ENCODE data around the gene PPP1R37.

DNA sequence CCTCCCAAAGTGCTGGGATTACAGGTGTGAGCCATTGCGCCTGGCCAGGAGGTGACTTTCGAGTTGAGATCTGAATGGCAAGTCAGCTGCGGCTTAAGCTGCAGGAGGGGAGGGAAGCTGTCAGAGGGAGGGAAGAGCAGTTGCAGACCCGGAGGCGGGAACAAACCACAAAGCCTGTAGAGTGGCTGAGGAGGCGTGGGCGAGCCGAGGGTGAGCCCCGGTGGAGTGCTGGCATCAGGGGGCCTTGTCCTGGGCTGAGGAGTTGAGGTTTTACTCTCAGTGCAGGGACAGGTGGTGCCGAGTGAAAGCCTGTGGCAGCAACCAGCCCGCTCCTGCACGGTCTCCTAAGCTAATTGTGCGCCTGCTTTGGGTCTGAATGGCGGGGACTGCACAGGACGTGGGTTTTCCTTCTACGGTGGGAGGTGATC is 24.2 kb downstream of the PPP1R37 start:
- TF ChIP-seq, protein P1, sequence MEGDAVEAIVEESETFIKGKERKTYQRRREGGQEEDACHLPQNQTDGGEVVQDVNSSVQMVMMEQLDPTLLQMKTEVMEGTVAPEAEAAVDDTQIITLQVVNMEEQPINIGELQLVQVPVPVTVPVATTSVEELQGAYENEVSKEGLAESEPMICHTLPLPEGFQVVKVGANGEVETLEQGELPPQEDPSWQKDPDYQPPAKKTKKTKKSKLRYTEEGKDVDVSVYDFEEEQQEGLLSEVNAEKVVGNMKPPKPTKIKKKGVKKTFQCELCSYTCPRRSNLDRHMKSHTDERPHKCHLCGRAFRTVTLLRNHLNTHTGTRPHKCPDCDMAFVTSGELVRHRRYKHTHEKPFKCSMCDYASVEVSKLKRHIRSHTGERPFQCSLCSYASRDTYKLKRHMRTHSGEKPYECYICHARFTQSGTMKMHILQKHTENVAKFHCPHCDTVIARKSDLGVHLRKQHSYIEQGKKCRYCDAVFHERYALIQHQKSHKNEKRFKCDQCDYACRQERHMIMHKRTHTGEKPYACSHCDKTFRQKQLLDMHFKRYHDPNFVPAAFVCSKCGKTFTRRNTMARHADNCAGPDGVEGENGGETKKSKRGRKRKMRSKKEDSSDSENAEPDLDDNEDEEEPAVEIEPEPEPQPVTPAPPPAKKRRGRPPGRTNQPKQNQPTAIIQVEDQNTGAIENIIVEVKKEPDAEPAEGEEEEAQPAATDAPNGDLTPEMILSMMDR (IDR thresholded peaks at IDR 0.05): no peak
- no peak for TF ChIP-seq POLR2AphosphoS5 (IDR thresholded peaks at IDR 0.05; ENCODE audit: low read depth, low read length)
- TF ChIP-seq, protein P2, sequence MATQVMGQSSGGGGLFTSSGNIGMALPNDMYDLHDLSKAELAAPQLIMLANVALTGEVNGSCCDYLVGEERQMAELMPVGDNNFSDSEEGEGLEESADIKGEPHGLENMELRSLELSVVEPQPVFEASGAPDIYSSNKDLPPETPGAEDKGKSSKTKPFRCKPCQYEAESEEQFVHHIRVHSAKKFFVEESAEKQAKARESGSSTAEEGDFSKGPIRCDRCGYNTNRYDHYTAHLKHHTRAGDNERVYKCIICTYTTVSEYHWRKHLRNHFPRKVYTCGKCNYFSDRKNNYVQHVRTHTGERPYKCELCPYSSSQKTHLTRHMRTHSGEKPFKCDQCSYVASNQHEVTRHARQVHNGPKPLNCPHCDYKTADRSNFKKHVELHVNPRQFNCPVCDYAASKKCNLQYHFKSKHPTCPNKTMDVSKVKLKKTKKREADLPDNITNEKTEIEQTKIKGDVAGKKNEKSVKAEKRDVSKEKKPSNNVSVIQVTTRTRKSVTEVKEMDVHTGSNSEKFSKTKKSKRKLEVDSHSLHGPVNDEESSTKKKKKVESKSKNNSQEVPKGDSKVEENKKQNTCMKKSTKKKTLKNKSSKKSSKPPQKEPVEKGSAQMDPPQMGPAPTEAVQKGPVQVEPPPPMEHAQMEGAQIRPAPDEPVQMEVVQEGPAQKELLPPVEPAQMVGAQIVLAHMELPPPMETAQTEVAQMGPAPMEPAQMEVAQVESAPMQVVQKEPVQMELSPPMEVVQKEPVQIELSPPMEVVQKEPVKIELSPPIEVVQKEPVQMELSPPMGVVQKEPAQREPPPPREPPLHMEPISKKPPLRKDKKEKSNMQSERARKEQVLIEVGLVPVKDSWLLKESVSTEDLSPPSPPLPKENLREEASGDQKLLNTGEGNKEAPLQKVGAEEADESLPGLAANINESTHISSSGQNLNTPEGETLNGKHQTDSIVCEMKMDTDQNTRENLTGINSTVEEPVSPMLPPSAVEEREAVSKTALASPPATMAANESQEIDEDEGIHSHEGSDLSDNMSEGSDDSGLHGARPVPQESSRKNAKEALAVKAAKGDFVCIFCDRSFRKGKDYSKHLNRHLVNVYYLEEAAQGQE (IDR thresholded peaks at IDR 0.05; ENCODE audit: insufficient read depth in 1 of 2, low read depth in 2 of 2, low read length in 1 of 2): no peak
